Ovary (tissue), 9 donors: ENCODE results near the gene ACSS1. TPM values are rescaled to one million over a fixed set of nuclear protein-coding genes. Genes with fewer than 3 reads are reported as not detected.

ENCODE experiments used
- DNase-seq, 5 donors: peaks; one replicate each; pipeline ENCODE4 v3.0.0-alpha.2; 2019 to 2020
- H3K27ac ChIP-seq, 2 donors: fragments of 200-600 bp; one replicate each; pipeline versions ENCODE4 v1.5.1 to v1.8.0; 2019 to 2022
- H3K27me3 ChIP-seq: fragments of 200-600 bp; one replicate; pipeline ENCODE4 v1.8.0; 2022
- H3K36me3 ChIP-seq: fragments of 200-600 bp; sonication (generic); one replicate; pipeline ENCODE4 v1.5.1; 2019
- H3K4me1 ChIP-seq: one replicate; pipeline ENCODE4 v1.8.1; 2013; ENCODE audit warnings: mild to moderate bottlenecking, moderate library complexity; ENCODE audit not compliant: insufficient read depth
- H3K4me3 ChIP-seq: fragments of 200-600 bp; sonication (generic); one replicate; pipeline ENCODE4 v1.5.1; 2017
- H3K9me3 ChIP-seq, 2 donors: fragments of 200-600 bp in 1 of 2; sonication (generic) in 1 of 2; one replicate each; pipeline versions ENCODE4 v1.5.1 to v1.8.1; 2013 to 2019; ENCODE audit warnings: mild to moderate bottlenecking in 1 of 2, moderate library complexity in 1 of 2
- EP300 ChIP-seq: sonication (generic); formaldehyde crosslinking; IDR thresholded peaks from one replicate; pipeline ENCODE4 v1.6.1; 2017; ENCODE audit warnings: antibody characterized with exemption
- POLR2A ChIP-seq: fragments of 450-650 bp; IDR thresholded peaks from one replicate; pipeline ENCODE4 v1.6.1; 2017; ENCODE audit warnings: antibody characterized with exemption, mild to moderate bottlenecking, moderate library complexity
- WGBS, 3 donors: extraction: QIAGEN DNeasy Blood & Tissue Kit in 1 of 3; methylation state at CpG; one replicate each; pipeline versions ENCODE4 v1.1.5 to v1.1.7; 2013 to 2017; 5-methylcytosine and 5-hydroxymethylcytosine counted together
- intact Hi-C, 4 donors: fragments of 100-400 bp; cut with DNase I; formaldehyde crosslinking; loops; one replicate each; pipeline versions ENCODE4 v1.11.0 to v1.15.1; 2022 to 2023
- polyA plus RNA-seq, 2 donors: library from polyadenylated mRNA; stranded (reverse); fragments of 200-250 nt in 1 of 2; fragments of 350-450 nt in 1 of 2; fragmentation: Illumina TruSeq in 1 of 2; extraction: RNeasy Lipid Tissue Mini Kit (QIAGEN cat#74804) in 1 of 2; gene quantifications; one replicate each; pipeline ENCODE4 v1.2.3, GENCODE V29; 2013 to 2014
- total RNA-seq, 7 donors: library from RNA; depleted of rRNA in 2 of 7; stranded (reverse); fragments of >200 nt in 2 of 7; fragmentation: NEBNext Ultra II Directional in 3 of 7; extraction: Animal tissue kit (Norgen Biotek cat#: 25700) in 3 of 7; gene quantifications; one replicate each; pipeline versions ENCODE4 v1.1.0 to v1.2.4, GENCODE V29; 2016 to 2023
- TF ChIP-seq, protein P1 (sequence below), 3 donors: fragments of 450-650 bp in 2 of 3; fragments of 200-600 bp in 1 of 3; IDR thresholded peaks; one replicate each; pipeline versions ENCODE4 v1.5.1 to v1.8.0; 2016 to 2022; ENCODE audit warnings: antibody characterized with exemption in 3 of 3, mild to moderate bottlenecking in 1 of 3
- donor health status: DM: no; HTN: no; CAD: no; lungs with moderate emphysema.
- donor health status: DM: no; HTN: no; CAD: no.
- donor health status: Bipolar disorder and iron deficiency.
- donor health status: DM: yes; HTN: yes; CAD: no.
- donor health status: DM: no; HTN: no; CAD: no.
- donor health status: DM: yes; HTN: yes; CAD: no.

The ACSS1 gene
- total and polyA plus RNA-seq, 9 donors = 13.1 to 37.0 (median 29.0) TPM

DNA sequence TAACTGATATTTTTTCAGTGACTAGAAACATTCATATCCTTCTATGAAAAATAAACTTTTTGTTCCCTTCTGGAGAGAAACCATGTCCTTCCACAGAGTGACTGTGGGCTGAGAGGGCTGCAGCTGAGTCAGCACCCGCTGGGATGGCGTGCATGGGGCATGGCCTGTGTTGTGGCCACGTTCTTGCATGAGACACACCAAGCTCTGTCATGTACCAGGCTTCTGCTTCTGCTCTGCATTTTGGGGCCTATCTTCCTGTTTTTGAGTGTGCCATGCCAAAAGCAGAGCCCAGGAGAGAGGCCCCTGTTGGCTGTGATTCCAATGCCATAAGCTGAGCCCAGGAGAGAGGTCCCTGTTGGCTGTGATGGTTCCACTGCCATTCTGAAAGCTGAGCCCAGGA lies 76.1 kb downstream of the ACSS1 start:
- Histone ChIP-seq H3K27me3 (no peaks in the 10 kb centered on the region), H3K9me3 (no peaks in the 10 kb centered on the region), H3K27ac (no peak overlapping the region), H3K4me1 (no peaks in the 10 kb centered on the region), H3K36me3 (no peaks in the 10 kb centered on the region), H3K4me3 (no peak overlapping the region)
- DNase-seq = no peak
- intact Hi-C loops = no loop called here
- WGBS, 3 donors = 88 to 94% (median 92%) methylated on average over 3 of the region's 3 CpGs
- TF ChIP-seq, protein P1, sequence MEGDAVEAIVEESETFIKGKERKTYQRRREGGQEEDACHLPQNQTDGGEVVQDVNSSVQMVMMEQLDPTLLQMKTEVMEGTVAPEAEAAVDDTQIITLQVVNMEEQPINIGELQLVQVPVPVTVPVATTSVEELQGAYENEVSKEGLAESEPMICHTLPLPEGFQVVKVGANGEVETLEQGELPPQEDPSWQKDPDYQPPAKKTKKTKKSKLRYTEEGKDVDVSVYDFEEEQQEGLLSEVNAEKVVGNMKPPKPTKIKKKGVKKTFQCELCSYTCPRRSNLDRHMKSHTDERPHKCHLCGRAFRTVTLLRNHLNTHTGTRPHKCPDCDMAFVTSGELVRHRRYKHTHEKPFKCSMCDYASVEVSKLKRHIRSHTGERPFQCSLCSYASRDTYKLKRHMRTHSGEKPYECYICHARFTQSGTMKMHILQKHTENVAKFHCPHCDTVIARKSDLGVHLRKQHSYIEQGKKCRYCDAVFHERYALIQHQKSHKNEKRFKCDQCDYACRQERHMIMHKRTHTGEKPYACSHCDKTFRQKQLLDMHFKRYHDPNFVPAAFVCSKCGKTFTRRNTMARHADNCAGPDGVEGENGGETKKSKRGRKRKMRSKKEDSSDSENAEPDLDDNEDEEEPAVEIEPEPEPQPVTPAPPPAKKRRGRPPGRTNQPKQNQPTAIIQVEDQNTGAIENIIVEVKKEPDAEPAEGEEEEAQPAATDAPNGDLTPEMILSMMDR (IDR thresholded peaks at IDR 0.05) = no peak
- TF ChIP-seq POLR2A (no peak), EP300 (no peak)

DNA sequence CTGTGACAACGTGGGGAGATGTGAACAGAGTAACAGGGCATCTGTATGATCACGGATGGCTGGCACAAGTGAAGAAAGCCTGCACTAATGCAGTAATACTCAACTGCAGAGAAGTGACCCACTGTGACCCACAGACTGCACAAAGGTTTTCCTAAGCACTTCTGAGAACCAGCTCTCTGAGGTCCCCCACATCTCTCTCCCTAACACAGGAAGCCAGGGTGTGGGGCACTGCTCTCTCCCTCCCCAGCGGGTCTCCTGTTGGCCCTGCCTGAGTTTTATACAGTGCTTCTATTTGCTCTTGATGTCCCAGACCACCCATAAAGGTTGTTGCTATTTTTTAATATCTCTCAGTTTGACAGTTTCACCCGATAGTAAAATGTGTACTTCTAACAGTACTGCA lies 76.7 kb downstream of the ACSS1 start:
- Histone ChIP-seq H3K27ac (no peak overlapping the region), H3K36me3 (no peaks in the 10 kb centered on the region), H3K9me3 (no peaks in the 10 kb centered on the region), H3K4me3 (no peak overlapping the region), H3K27me3 (no peaks in the 10 kb centered on the region), H3K4me1 (no peaks in the 10 kb centered on the region)
- 65 to 72% (median 70%) methylated on average over 4 of the region's 4 CpGs for WGBS, 3 donors
- intact Hi-C loops = no loop called here
- no peak for TF ChIP-seq POLR2A
- TF ChIP-seq, protein P1 (IDR thresholded peaks at IDR 0.05) = no peak
- TF ChIP-seq EP300 = no peak
- DNase-seq = no peak

DNA sequence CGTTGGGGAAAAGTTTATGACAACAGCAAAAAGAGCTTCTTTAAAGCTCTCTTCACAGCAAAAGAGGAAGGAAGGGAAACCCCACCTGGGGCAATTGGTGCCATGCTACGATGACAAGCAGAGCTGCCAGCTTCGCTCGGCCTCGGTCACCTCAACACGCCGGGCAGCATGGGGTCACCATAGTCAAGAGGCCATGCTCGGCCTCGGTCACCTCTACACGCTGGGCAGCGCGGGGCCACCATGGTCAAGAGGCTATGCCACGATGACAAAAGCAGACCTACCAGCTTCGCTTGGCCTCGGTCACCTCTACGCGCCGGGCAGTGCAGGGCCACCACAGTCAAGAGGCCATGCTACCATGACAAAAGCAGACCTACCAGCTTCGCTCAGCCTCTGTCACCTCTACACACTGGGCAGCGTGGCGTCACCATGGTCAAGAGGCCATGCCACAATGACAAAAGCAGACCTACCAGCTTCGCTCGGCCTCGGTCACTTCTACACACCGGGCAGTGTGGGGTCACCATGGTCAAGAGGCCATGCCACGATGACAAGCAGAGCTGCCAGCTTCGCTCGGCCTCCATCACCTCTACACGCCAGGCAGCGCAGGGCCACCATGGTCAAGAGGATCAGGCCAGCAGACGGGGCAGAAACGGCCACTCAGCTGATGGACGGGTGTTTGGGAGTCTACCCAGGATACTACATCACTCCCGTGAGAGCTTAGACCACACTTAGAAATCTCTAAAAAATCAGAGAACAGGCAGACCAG lies 77.5 kb downstream of the ACSS1 start:
- no peaks in the 10 kb centered on the region for H3K27me3 ChIP-seq
- no peaks in the 10 kb centered on the region for H3K36me3 ChIP-seq
- WGBS, 3 donors = 95 to 97% (median 97%) methylated on average over 34 of the region's 34 CpGs
- H3K4me1 ChIP-seq = no peaks in the 10 kb centered on the region
- no peak overlapping the region for H3K27ac ChIP-seq
- TF ChIP-seq, protein P1 (IDR thresholded peaks at IDR 0.05) = no peak
- TF ChIP-seq POLR2A = no peak
- TF ChIP-seq EP300 = no peak
- intact Hi-C loops = no loop called here
- H3K4me3 ChIP-seq = no peak overlapping the region
- DNase-seq = no peak
- H3K9me3 ChIP-seq = no peaks in the 10 kb centered on the region

DNA sequence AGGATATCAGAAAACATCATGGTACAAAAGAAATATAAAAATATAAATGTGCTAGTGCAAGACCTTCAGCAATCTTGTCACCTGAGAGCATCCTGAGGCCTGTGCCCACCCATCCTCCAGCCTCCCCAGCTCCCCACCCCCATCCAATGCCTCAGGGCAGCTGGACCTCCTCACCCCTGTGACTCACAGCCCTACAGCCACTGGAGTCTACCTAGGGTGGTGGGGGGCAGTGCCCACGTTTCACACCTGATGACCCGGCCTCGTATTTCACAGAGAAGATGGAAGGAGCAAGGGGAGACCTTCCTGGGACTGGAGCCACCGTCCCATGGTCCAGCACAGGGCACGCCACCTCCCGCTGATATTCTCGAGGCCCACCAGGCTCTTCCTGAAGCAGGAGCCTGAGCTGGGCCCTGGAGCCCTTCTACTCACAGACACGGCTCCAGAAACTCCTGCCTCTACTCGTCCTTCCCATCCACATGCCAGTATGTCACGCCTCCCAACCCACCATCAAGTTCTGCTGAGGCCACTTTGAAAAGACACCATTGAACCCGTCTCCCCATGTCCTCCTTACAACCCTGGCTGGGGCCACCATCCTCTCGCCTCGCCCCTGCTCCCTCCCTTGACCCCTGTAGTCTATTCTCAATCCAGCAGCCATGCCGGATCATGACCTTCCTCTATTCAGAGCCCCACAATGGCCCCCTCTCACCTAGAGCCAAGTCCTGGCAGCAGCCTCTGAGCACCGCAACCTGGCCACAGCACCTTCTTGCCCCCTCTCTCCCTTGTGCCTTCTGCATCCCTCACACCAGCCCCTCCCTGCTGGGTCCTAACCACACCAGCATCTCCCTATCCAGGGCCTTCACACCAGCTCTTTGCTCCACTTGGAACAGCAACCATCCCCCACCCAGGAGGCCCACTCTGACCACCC lies 78.6 kb downstream of the ACSS1 start:
- no peak overlapping the region for H3K4me3 ChIP-seq
- H3K9me3 ChIP-seq = no peaks in the 10 kb centered on the region
- H3K36me3 ChIP-seq = no peaks in the 10 kb centered on the region
- no peak for TF ChIP-seq POLR2A
- TF ChIP-seq EP300 = no peak
- TF ChIP-seq, protein P1 (IDR thresholded peaks at IDR 0.05) = no peak
- DNase-seq = no peak
- intact Hi-C loops = no loop called here
- no peaks in the 10 kb centered on the region for H3K27me3 ChIP-seq
- WGBS, 3 donors = 94 to 96% (median 96%) methylated on average over 15 of the region's 15 CpGs
- no peak overlapping the region for H3K27ac ChIP-seq
- no peaks in the 10 kb centered on the region for H3K4me1 ChIP-seq
